Fibroblast of the aortic adventitia (primary cell): ENCODE data around the gene VWA1. TPM values are rescaled to one million over a fixed set of nuclear protein-coding genes. Genes with fewer than 3 reads are reported as not detected.

Experiments
- DNase-seq: peaks from one replicate; pipeline ENCODE4 v3.0.0-alpha.2; 2010; ENCODE audit warnings: low read depth
- H3K4me3 ChIP-seq: 2 replicates; pipeline ENCODE4 v1.5.1; 2011; ENCODE audit warnings: low read depth, mild to moderate bottlenecking, control low read depth, low read length, moderate library complexity
- total RNA-seq: library from RNA; depleted of rRNA; stranded (reverse); fragments of >200 nt; gene quantifications from 2 replicates; pipeline ENCODE4 v1.2.3, GENCODE V29; 2012; ENCODE audit warnings: low replicate concordance
- TF ChIP-seq, protein P1 (sequence below): IDR thresholded peaks from 2 replicates; pipeline ENCODE4 v1.5.1; 2011; ENCODE audit warnings: mild to moderate bottlenecking, low read length, control low read depth, inconsistent platforms; ENCODE audit not compliant: insufficient read depth

The VWA1 gene, protein sequence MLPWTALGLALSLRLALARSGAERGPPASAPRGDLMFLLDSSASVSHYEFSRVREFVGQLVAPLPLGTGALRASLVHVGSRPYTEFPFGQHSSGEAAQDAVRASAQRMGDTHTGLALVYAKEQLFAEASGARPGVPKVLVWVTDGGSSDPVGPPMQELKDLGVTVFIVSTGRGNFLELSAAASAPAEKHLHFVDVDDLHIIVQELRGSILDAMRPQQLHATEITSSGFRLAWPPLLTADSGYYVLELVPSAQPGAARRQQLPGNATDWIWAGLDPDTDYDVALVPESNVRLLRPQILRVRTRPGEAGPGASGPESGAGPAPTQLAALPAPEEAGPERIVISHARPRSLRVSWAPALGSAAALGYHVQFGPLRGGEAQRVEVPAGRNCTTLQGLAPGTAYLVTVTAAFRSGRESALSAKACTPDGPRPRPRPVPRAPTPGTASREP
- 1.8 and 2.9 TPM in 2 replicates for total RNA-seq

DNA sequence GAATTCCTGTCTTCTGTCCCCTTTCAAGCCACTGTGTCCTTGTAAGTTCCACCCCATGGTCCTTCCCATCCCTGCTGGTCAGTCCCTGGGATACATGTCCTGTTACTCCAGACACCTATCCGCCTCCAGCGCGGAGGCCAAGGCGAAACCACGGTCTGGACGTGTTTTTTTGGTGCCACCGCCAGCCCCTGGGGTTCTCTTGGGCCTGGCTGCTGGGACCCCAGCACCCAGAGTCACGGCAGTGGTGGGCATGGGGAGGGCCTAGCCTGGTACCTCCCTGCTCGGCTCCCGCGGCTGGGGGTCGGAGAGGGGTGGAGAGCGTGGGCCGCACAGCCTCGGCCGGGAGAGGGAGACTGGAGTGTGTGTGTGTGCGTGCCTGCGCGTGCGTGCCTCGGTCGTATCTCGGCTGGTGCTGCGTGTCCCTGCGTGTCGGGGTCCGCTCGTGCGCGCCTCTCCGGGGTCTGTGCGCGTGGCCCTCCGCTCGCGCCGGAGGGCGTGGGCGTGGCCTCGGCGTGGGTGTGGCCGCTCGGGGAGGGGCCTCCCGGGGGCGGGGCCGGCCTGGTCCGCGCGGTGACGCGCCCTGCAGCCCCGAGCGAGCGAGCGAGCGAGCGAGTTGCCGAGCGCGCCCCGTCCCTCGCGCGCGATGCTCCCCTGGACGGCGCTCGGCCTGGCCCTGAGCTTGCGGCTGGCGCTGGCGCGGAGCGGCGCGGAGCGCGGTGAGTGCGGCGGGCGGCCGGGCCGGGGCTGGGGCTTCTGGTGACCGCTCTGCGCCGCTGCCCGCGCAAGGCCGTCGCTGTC is at the start of gene VWA1:
Gene VWA1, plus strand, starts transcription at position 585 of the 798 bp plus-strand sequence. Its CDS starts 59 bp downstream, at position 644.
- TF ChIP-seq, protein P1, sequence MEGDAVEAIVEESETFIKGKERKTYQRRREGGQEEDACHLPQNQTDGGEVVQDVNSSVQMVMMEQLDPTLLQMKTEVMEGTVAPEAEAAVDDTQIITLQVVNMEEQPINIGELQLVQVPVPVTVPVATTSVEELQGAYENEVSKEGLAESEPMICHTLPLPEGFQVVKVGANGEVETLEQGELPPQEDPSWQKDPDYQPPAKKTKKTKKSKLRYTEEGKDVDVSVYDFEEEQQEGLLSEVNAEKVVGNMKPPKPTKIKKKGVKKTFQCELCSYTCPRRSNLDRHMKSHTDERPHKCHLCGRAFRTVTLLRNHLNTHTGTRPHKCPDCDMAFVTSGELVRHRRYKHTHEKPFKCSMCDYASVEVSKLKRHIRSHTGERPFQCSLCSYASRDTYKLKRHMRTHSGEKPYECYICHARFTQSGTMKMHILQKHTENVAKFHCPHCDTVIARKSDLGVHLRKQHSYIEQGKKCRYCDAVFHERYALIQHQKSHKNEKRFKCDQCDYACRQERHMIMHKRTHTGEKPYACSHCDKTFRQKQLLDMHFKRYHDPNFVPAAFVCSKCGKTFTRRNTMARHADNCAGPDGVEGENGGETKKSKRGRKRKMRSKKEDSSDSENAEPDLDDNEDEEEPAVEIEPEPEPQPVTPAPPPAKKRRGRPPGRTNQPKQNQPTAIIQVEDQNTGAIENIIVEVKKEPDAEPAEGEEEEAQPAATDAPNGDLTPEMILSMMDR, result peak; percentile 5
- peak; percentile 46 for DNase-seq
- peak within 1 kb of the TSS; percentile 58 for H3K4me3 ChIP-seq

DNA sequence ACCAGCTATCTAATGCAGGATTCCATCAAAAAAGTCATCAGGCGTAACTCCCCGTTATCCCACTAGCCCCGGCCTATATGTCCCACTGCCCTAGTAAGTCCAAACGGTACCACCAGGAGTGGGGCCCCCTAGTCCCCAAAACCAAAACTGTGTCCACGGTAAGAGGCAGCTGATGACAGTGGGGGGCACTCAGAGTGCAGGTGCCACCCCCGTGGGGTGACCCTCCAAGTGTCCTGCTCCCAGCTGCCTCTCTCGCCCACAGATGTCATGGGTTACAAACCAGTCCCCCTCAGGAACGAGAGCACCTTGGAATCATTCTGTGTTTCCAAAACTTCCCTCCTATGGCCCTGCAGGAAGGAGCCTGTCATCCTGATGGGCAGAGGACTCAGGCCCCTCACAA is 49.6 kb upstream of the VWA1 start:
- no peak for DNase-seq
- H3K4me3 ChIP-seq, result no peak overlapping the region
- TF ChIP-seq, protein P1, result no peak

DNA sequence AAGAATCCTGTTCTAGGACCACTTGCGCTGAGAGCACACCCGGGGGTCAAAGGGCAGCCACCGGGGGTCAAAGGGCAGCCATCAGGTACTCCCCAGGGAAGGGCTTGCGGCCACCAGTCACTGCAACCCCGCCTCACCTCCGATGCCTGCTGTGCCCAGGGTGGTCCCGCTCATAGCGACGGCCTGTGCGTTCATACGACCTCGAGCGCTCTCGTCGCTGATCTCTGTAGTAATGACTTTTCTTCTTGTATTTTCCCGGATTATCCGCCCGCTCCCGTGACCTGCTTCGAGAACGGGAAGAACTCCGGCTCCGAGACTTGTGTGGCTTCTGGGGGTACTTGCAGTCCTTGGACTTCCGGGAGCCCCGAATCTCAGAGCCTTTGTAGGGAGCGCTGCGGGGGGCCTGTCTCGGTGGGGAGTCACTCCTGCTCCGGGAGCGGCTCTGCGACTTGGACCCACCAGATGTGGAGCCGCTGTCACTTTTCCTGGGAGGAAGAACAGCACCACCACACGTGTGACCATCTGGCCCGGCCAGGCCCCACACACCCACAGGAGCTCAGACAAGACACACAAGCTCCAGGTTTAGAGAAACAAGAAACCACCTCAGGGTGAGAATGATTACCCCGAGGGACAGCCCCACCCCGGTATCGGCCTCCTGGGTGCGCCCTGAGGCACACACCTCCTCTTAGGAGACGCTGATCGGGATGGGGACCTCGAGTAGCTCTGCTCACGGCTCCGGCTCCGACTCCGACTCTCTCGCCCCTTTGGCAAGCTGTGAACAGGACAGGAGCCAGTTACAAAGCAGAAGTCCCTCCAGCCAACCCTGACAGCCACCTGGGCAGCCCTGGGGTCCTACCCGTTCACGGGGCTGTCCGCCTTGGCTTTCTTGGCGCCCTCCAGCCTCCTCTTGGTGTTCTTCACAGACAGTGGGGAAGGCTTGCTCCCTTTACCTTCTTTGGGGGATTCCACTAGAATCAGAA is 48.1 kb upstream of the VWA1 start:
- TF ChIP-seq, protein P1, result no peak
- H3K4me3 ChIP-seq, result no peak overlapping the region
- no peak for DNase-seq

DNA sequence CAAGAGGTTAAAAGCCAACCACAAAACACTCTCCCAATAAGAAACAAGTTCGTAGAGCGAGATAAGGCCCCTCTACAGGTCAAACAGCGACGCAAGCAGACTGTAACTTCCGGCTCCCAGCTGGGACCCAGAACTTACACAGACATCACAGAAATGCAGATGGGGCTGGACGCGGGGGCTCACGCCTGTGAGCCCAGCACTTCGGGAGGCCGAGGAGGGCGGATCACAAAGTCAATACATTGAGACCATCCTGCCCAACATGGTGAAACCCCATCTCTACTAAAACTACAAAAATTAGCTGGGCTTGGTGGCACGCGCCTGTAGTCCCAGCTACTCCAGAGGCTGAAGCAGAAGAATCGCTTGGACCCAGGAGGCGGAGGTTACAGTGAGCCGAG is 47.4 kb upstream of the VWA1 start:
- TF ChIP-seq, protein P1, result no peak
- no peak for DNase-seq
- no peak overlapping the region for H3K4me3 ChIP-seq

DNA sequence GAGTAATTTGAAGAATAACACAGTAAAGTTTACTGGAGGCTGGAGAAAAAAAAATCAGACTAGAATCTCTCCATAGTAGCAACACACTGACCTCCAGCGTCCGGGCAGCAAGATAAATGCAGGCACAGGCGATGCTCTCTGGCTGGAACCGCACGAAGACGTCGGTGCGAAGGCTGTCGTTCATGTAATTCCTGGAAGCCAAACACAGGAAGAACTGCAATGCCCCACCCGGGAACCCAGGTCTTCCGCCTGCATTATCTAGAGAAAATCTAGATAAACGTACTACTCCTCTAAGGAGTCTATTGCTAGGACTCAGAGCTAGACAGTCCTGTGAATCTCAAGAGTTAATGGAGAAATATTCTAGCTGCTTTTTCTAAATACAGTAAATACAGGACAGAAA is 44.8 kb upstream of the VWA1 start:
- no peak for DNase-seq
- TF ChIP-seq, protein P1, result no peak
- H3K4me3 ChIP-seq, result no peak overlapping the region

DNA sequence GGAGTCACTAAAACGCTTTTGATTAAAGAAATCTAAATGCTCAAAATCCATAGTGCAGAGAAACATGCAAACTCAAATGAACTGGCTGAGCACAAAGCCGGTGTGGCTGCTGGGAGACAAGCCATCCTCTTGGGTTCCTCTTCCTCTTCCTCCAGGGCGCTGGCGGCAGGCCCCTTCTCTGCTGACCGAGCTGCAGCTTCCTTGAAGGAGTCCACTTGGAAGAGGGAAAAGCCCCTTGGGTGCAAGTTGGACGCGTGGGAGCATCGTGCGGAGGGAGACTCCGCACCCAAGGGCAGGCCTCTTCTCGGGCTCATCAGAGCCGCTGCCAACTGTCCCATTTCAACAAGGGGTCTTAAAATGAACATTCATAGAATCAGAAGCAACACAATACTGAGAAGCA is 44.3 kb upstream of the VWA1 start:
- H3K4me3 ChIP-seq, result no peak overlapping the region
- DNase-seq, result no peak
- TF ChIP-seq, protein P1, result no peak
